ENCODE data around the gene ADCY6. TPM values are rescaled to one million over a fixed set of nuclear protein-coding genes. Genes with fewer than 3 reads are reported as not detected.

ADCY6 gene
- total RNA-seq, 6 experiments from 2014 or later, result 10.9 to 21.4 (median 14.4) TPM

GRCh38 chr12:48750215-48750614 lies 38.7 kb downstream of the ADCY6 start:
- Histone ChIP-seq H3K9me3 (no peaks in the 10 kb centered on the region), H3K4me1 (no peaks in the 10 kb centered on the region), H3K27ac (no peak overlapping the region), H3K27me3 (no peaks in the 10 kb centered on the region), H3K4me3 (no peak overlapping the region), H3K36me3 (no peaks in the 10 kb centered on the region)
- ATAC-seq (no peak), DNase-seq (no peak)
- 78% methylated on average over 1 of the region's 1 CpG for WGBS (ENCODE audit: insufficient coverage, low coverage, low lambda C conversion rate, missing lambda C conversion rate)
- no peak for TF ChIP-seq POLR2A (IDR thresholded peaks at IDR 0.05)
- TF ChIP-seq CTCF (IDR thresholded peaks at IDR 0.05), result no peak
- intact Hi-C loops (cut with DNase I), result loop anchor here (5.0 kb wide), 1 partner anchor 47 kb away; no protein-coding TSS in a partner anchor

- DNase-seq, result peak; percentile 64 to 76 (median 72)
- Histone ChIP-seq H3K36me3 (no peaks in the 10 kb centered on the region), H3K27ac (no peak overlapping the region), H3K9me3 (no peaks in the 10 kb centered on the region), H3K27me3 (no peaks in the 10 kb centered on the region), H3K4me3 (no peak overlapping the region), H3K4me1 (no peaks in the 10 kb centered on the region)
- peak; percentile 79 to 96 (median 83) for ATAC-seq
- no peak for TF ChIP-seq POLR2A (IDR thresholded peaks at IDR 0.05)
- no peak for TF ChIP-seq CTCF (IDR thresholded peaks at IDR 0.05)
- intact Hi-C loops (cut with DNase I), result no loop called here
- 44% methylated on average over 9 of the region's 9 CpGs for WGBS (ENCODE audit: insufficient coverage, low coverage, low lambda C conversion rate, missing lambda C conversion rate)
These were observed 44.5 kb downstream of the ADCY6 start for GRCh38 chr12:48744251-48745008.

- 24% methylated on average over 5 of the region's 5 CpGs for WGBS (ENCODE audit: insufficient coverage, low coverage, low lambda C conversion rate, missing lambda C conversion rate)
- intact Hi-C loops (cut with DNase I), result no loop called here
- no peaks in the 10 kb centered on the region for H3K4me1 ChIP-seq
- H3K4me3 ChIP-seq, result no peak overlapping the region
- no peaks in the 10 kb centered on the region for H3K27me3 ChIP-seq
- DNase-seq (no peak), ATAC-seq (no peak)
- no peaks in the 10 kb centered on the region for H3K36me3 ChIP-seq
- no peak overlapping the region for H3K27ac ChIP-seq
- TF ChIP-seq POLR2A (IDR thresholded peaks at IDR 0.05), result no peak
- no peak for TF ChIP-seq CTCF (IDR thresholded peaks at IDR 0.05)
- no peaks in the 10 kb centered on the region for H3K9me3 ChIP-seq
These were observed 49.1 kb downstream of the ADCY6 start for GRCh38 chr12:48739618-48740269.

- WGBS (ENCODE audit: insufficient coverage, low coverage, low lambda C conversion rate, missing lambda C conversion rate), result 33% methylated on average over 1 of the region's 1 CpG
- no peak for DNase-seq
- intact Hi-C loops (cut with DNase I), result no loop called here
These were observed 52.4 kb downstream of the ADCY6 start for GRCh38 chr12:48736456-48736855.

More at GRCh38 chr12:48736456-48736855, 52.4 kb downstream of the ADCY6 start:
- Histone ChIP-seq H3K27me3 (no peaks in the 10 kb centered on the region), H3K27ac (no peak overlapping the region), H3K4me3 (no peak overlapping the region), H3K9me3 (no peaks in the 10 kb centered on the region), H3K36me3 (no peaks in the 10 kb centered on the region), H3K4me1 (no peaks in the 10 kb centered on the region)
- no peak for ATAC-seq
- TF ChIP-seq POLR2A (IDR thresholded peaks at IDR 0.05) (no peak), CTCF (IDR thresholded peaks at IDR 0.05) (no peak)
